OCI-LY1 (cell line): Measurements from ENCODE around the gene NCKAP1.

Source experiments
- H2AFZ ChIP-seq: fragments of 200-600 bp; sonication (generic), shearing (Covaris generic); 2 replicates; pipeline ENCODE4 v1.6.0; 2014; ENCODE audit warnings: antibody characterized with exemption, mild to moderate bottlenecking, low read length
- H3F3A ChIP-seq: fragments of 200-600 bp; sonication (generic), shearing (Covaris generic); 2 replicates; pipeline ENCODE4 v1.6.0; 2014; ENCODE audit warnings: mild to moderate bottlenecking, antibody characterized with exemption, low read length, moderate library complexity; ENCODE audit not compliant: insufficient read depth
- H3K27ac ChIP-seq: fragments of 200-600 bp; sonication (generic); 2 replicates; pipeline ENCODE4 v1.5.1; 2014; ENCODE audit warnings: low read length, mixed run types, mild to moderate bottlenecking, low read depth; ENCODE audit not compliant: poor library complexity, severe bottlenecking
- H3K27me3 ChIP-seq: fragments of 200-600 bp; sonication (generic); 2 replicates; pipeline ENCODE4 v1.6.0; 2014; ENCODE audit warnings: antibody characterized with exemption, mild to moderate bottlenecking, low read length, moderate library complexity; ENCODE audit not compliant: insufficient read depth
- H3K36me3 ChIP-seq: fragments of 200-600 bp; sonication (generic); 2 replicates; pipeline ENCODE4 v1.6.1; 2014; ENCODE audit warnings: mild to moderate bottlenecking, antibody characterized with exemption, low read length, moderate library complexity, mixed read lengths; ENCODE audit not compliant: insufficient read depth
- H3K4me1 ChIP-seq: fragments of 200-600 bp; sonication (generic); 2 replicates; pipeline ENCODE4 v1.5.1; 2014; ENCODE audit warnings: mild to moderate bottlenecking, low read length, moderate library complexity; ENCODE audit not compliant: insufficient read depth, severe bottlenecking
- H3K4me2 ChIP-seq: fragments of 200-600 bp; sonication (generic), shearing (Covaris generic); 2 replicates; pipeline ENCODE4 v1.6.1; 2014; ENCODE audit warnings: low read length
- H3K4me3 ChIP-seq: fragments of 200-600 bp; sonication (generic); 2 replicates; pipeline ENCODE4 v1.5.1; 2014; ENCODE audit warnings: low read length, low read depth, mild to moderate bottlenecking, mixed read lengths; ENCODE audit not compliant: poor library complexity, severe bottlenecking
- H3K79me2 ChIP-seq: fragments of 200-600 bp; shearing (Covaris generic); 2 replicates; pipeline ENCODE4 v1.6.1; 2016; ENCODE audit warnings: mixed run types, low read length, mixed read lengths; ENCODE audit not compliant: insufficient read depth
- H3K9ac ChIP-seq: fragments of 200-600 bp; sonication (generic), shearing (Covaris generic); 2 replicates; pipeline ENCODE4 v1.6.1; 2014; ENCODE audit warnings: mild to moderate bottlenecking, low read length, mixed read lengths
- H3K9me2 ChIP-seq: fragments of 200-600 bp; sonication (generic), shearing (Covaris generic); 2 replicates; pipeline ENCODE4 v1.6.1; 2014; ENCODE audit warnings: low read depth, mild to moderate bottlenecking, low read length, mixed read lengths
- H3K9me3 ChIP-seq: fragments of 200-600 bp; shearing (Covaris generic); 2 replicates; pipeline ENCODE4 v1.6.1; 2014; ENCODE audit warnings: low read length, mixed read lengths
- H4K20me1 ChIP-seq: fragments of 200-600 bp; sonication (generic), shearing (Covaris generic); 2 replicates; pipeline ENCODE4 v1.6.0; 2016; ENCODE audit warnings: mild to moderate bottlenecking, low read length; ENCODE audit not compliant: insufficient read depth
- CTCF ChIP-seq: fragments of 200-600 bp; sonication (generic), shearing (Covaris generic); IDR thresholded peaks from 2 replicates; pipeline ENCODE4 v1.5.1; 2017; ENCODE audit warnings: mild to moderate bottlenecking, antibody characterized with exemption, low read length, moderate library complexity, mixed read lengths
- EZH2 ChIP-seq: fragments of 200-600 bp; sonication (generic), shearing (Covaris generic); IDR thresholded peaks from 2 replicates; pipeline ENCODE4 v1.8.0; 2017; ENCODE audit warnings: borderline replicate concordance, mixed run types, mild to moderate bottlenecking, antibody characterized with exemption, low read length, moderate library complexity, mixed read lengths

NCKAP1 gene

GRCh38 chr2:183035954-183036669, 2.1 kb downstream of the NCKAP1 start:
- Histone ChIP-seq H3K79me2 (no peaks in the 10 kb centered on the region), H3K27me3 (no peaks in the 10 kb centered on the region), H3K4me2 (no peak overlapping the region), H3K4me3 (no peak overlapping the region), H3K27ac (no peak overlapping the region), H4K20me1 (peaks cover under 1% of the 10 kb centered on the region; the same call in 1 of the 2 replicates), H3K4me1 (peaks cover 31% of the 10 kb centered on the region), H3K9me3 (no peaks in the 10 kb centered on the region), H3K36me3 (no peaks in the 10 kb centered on the region), H3F3A (peaks cover 3% of the 10 kb centered on the region; the same call in 1 of the 2 replicates), H2AFZ (no peak overlapping the region), H3K9me2 (no peaks in the 10 kb centered on the region), H3K9ac (no peak overlapping the region)
- TF ChIP-seq CTCF (no peak), EZH2 (no peak)

- no peaks in the 10 kb centered on the region for H3K79me2 ChIP-seq
- no peak overlapping the region for H3K4me2 ChIP-seq
- peaks cover 3% of the 10 kb centered on the region; the same call in 1 of the 2 replicates for H4K20me1 ChIP-seq
Observed at GRCh38 chr2:183035298-183035953, 2.8 kb downstream of the NCKAP1 start.

GRCh38 chr2:183034806-183035205, 3.5 kb downstream of the NCKAP1 start:
- H3K4me3 ChIP-seq: no peak overlapping the region
- TF ChIP-seq CTCF: no peak
- TF ChIP-seq EZH2: no peak

More at GRCh38 chr2:183035298-183035953, 2.8 kb downstream of the NCKAP1 start:
- Histone ChIP-seq H3F3A (peaks cover 3% of the 10 kb centered on the region; the same call in 1 of the 2 replicates), H3K9ac (no peak overlapping the region), H3K36me3 (no peaks in the 10 kb centered on the region), H2AFZ (no peak overlapping the region), H3K4me1 (peaks cover 31% of the 10 kb centered on the region), H3K9me2 (no peaks in the 10 kb centered on the region), H3K27me3 (no peaks in the 10 kb centered on the region), H3K27ac (no peak overlapping the region), H3K9me3 (no peaks in the 10 kb centered on the region), H3K4me3 (no peak overlapping the region)
- TF ChIP-seq CTCF (no peak), EZH2 (no peak)

More at GRCh38 chr2:183034806-183035205, 3.5 kb downstream of the NCKAP1 start:
- Histone ChIP-seq H3K79me2 (no peaks in the 10 kb centered on the region), H3K4me1 (peaks cover 31% of the 10 kb centered on the region), H3K27ac (no peak overlapping the region), H3K36me3 (no peaks in the 10 kb centered on the region), H3K27me3 (no peaks in the 10 kb centered on the region; the same call in 1 of the 2 replicates), H3K4me2 (no peak overlapping the region), H3F3A (peaks cover 3% of the 10 kb centered on the region; the same call in 1 of the 2 replicates), H3K9ac (no peak overlapping the region), H4K20me1 (peaks cover 3% of the 10 kb centered on the region; the same call in 1 of the 2 replicates), H2AFZ (no peak overlapping the region), H3K9me3 (no peaks in the 10 kb centered on the region), H3K9me2 (no peaks in the 10 kb centered on the region)
